CD14-positive monocyte (primary cell): ENCODE data around the gene MORN3. TPM values are rescaled to one million over a fixed set of nuclear protein-coding genes. Genes with fewer than 3 reads are reported as not detected.
"Not testable (repeated sequence)": the region's sequence is repeated elsewhere in the genome, so short reads cannot be mapped to it uniquely, and the experiment has no call there.

Source experiments
- DNase-seq, 3 donors: peaks; one replicate each; pipeline ENCODE4 v3.0.0-alpha.2; 2011 to 2022
- H2AFZ ChIP-seq: 2 replicates; pipeline ENCODE4 v1.6.0; 2012; ENCODE audit warnings: mild to moderate bottlenecking, low read depth, low read length, inconsistent platforms; ENCODE audit not compliant: insufficient read depth, poor library complexity, severe bottlenecking
- H3K27ac ChIP-seq, 2 donors: 1 replicate in 1 of 2; 2 replicates in 1 of 2; pipeline ENCODE4 v1.5.1; 2012 to 2013; ENCODE audit warnings: low read length in 2 of 2, control low read depth in 1 of 2, inconsistent platforms in 1 of 2, low read depth in 1 of 2, mild to moderate bottlenecking in 1 of 2
- H3K27me3 ChIP-seq, 2 donors: one replicate each; pipeline versions ENCODE4 v1.6.0 to v1.6.1; 2011 to 2013; ENCODE audit warnings: low read length in 2 of 2; ENCODE audit not compliant: control insufficient read depth in 2 of 2, insufficient read depth in 2 of 2
- H3K36me3 ChIP-seq, 2 donors: replicated peaks in 1 of 2; 1 replicate in 1 of 2; 2 replicates in 1 of 2; pipeline versions ENCODE4 v1.5.1 to v1.6.1; 2012 to 2013; ENCODE audit warnings: low read length in 2 of 2, control low read depth in 1 of 2, inconsistent platforms in 1 of 2, mild to moderate bottlenecking in 1 of 2; ENCODE audit not compliant: insufficient read depth in 2 of 2, control insufficient read depth in 1 of 2
- H3K4me1 ChIP-seq, 2 donors: 1 replicate in 1 of 2; 2 replicates in 1 of 2; pipeline versions ENCODE4 v1.5.1 to v1.6.1; 2012 to 2013; ENCODE audit warnings: low read length in 2 of 2, control low read depth in 1 of 2, inconsistent platforms in 1 of 2, mild to moderate bottlenecking in 1 of 2, moderate library complexity in 1 of 2; ENCODE audit not compliant: insufficient read depth in 2 of 2, control insufficient read depth in 1 of 2
- H3K4me2 ChIP-seq: replicated peaks from 2 replicates; pipeline ENCODE3; 2012; ENCODE audit warnings: low read length, moderate library complexity, mild to moderate bottlenecking; ENCODE audit not compliant: poor library complexity, severe bottlenecking; ENCODE audit errors: extremely low read depth
- H3K4me3 ChIP-seq, 3 experiments: fragments of 200-600 bp in 1 of 3; sonication (generic) in 1 of 3; replicated peaks in 1 of 3; 1 replicate in 2 of 3; 2 replicates in 1 of 3; pipeline ENCODE4 v1.5.1; 2011 to 2013; ENCODE audit warnings: low read length in 3 of 3, mild to moderate bottlenecking in 3 of 3, control low read depth in 2 of 3, low read depth in 2 of 3, inconsistent platforms in 1 of 3, moderate library complexity in 1 of 3
- H3K79me2 ChIP-seq: 2 replicates; pipeline ENCODE4 v1.6.0; 2012; ENCODE audit warnings: mild to moderate bottlenecking, control low read depth, inconsistent platforms, low read length, moderate library complexity; ENCODE audit not compliant: insufficient read depth
- H3K9ac ChIP-seq: 2 replicates; pipeline ENCODE4 v1.6.0; 2017; ENCODE audit warnings: low read length, mild to moderate bottlenecking; ENCODE audit not compliant: insufficient read depth, poor library complexity, severe bottlenecking
- H3K9me3 ChIP-seq, 2 donors: replicated peaks in 1 of 2; 1 replicate in 1 of 2; 2 replicates in 1 of 2; pipeline versions ENCODE4 v1.5.1 to v1.6.1; 2012 to 2013; ENCODE audit warnings: low read length in 2 of 2, control low read depth in 1 of 2; ENCODE audit not compliant: control insufficient read depth in 1 of 2, insufficient read depth in 1 of 2
- H4K20me1 ChIP-seq: 2 replicates; pipeline ENCODE4 v1.6.0; 2012; ENCODE audit warnings: mild to moderate bottlenecking, low read length, control low read depth, moderate library complexity; ENCODE audit not compliant: insufficient read depth
- H3K27ac Mint-ChIP-seq, 7 donors: one replicate each; pipeline ENCODE4 v1.8.0; 2020; ENCODE audit warnings: mild to moderate bottlenecking in 7 of 7, mixed read lengths in 7 of 7, moderate library complexity in 6 of 7, inconsistent platforms in 2 of 7
- H3K27me3 Mint-ChIP-seq, 3 donors: one replicate each; pipeline ENCODE4 v1.8.0; 2021 to 2022; ENCODE audit warnings: low read depth in 3 of 3, mild to moderate bottlenecking in 3 of 3, mixed read lengths in 3 of 3, moderate library complexity in 3 of 3, inconsistent platforms in 1 of 3
- H3K36me3 Mint-ChIP-seq, 2 donors: one replicate each; pipeline ENCODE4 v1.8.0; 2020; ENCODE audit warnings: mixed read lengths in 2 of 2, inconsistent platforms in 1 of 2, mild to moderate bottlenecking in 1 of 2
- H3K4me1 Mint-ChIP-seq: one replicate; pipeline ENCODE4 v1.8.0; 2020; ENCODE audit warnings: mild to moderate bottlenecking, mixed read lengths
- H3K4me3 Mint-ChIP-seq, 2 donors: one replicate each; pipeline ENCODE4 v1.8.0; 2020; ENCODE audit warnings: mild to moderate bottlenecking in 2 of 2, mixed read lengths in 2 of 2, moderate library complexity in 1 of 2
- H3K9me3 Mint-ChIP-seq, 7 donors: one replicate each; pipeline ENCODE4 v1.8.0; 2020 to 2022; ENCODE audit warnings: mixed read lengths in 7 of 7, mild to moderate bottlenecking in 6 of 7, moderate library complexity in 6 of 7, inconsistent platforms in 2 of 7
- WGBS: methylation state at CpG from one replicate; pipeline ENCODE4 v1.1.5; 2013; ENCODE audit warnings: missing lambda C conversion rate; ENCODE audit not compliant: insufficient coverage; 5-methylcytosine and 5-hydroxymethylcytosine counted together
- intact Hi-C, 2 donors: fragments of 100-400 bp; cut with micrococcal nuclease; formaldehyde crosslinking; loops; one replicate each; pipeline versions ENCODE4 v1.15.0 to v1.15.1; 2023
- polyA plus RNA-seq, 3 donors: library from polyadenylated mRNA; depleted of rRNA in 1 of 3; unstranded in 2 of 3; stranded (reverse) in 1 of 3; fragments of 300-500 nt in 2 of 3; fragments of >200 nt in 1 of 3; fragmentation: Illumina TruSeq in 2 of 3; gene quantifications; 1 replicate in 2 of 3; 2 replicates in 1 of 3; pipeline ENCODE4 v1.2.3, GENCODE V29; 2012 to 2021
- TF ChIP-seq, protein P1 (sequence below): fragments of 200-600 bp; IDR thresholded peaks from one replicate; pipeline ENCODE4 v1.8.0; 2022; ENCODE audit warnings: antibody characterized with exemption, mild to moderate bottlenecking

The MORN3 gene
- polyA plus RNA-seq, 3 donors, result 0.17 TPM; not detected in 2

DNA sequence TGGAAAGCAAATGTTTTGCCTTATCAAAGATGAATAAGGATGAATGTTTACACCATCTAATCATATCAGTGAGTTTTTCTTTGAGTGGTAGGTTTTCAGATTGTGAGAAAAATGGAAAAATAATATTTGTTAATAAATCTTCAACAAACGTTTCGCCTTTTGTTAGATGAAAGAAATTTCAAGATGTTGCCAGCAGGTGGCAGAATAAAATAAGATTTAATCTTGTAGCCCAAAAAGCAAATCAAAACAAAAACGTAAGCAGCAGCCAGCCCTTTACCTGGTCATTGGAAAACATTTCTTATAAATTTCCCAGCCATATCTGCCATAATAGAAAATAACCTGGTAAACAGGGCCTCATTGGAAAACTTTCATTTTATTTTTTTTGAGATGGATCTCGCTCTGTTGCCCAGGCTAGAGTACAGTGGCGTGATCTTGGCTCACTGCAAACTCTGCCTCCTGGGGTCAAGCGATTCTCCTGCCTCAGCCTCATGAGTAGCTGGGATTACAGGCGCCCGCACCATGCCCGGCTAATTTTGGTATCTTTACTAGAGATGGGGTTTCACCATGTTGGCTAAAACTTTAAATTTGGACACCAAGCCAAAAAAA is 27.7 kb upstream of the MORN3 start:
- H2AFZ ChIP-seq, result no peak overlapping the region
- no peaks in the 10 kb centered on the region for H3K79me2 ChIP-seq
- no peak overlapping the region for H3K4me2 ChIP-seq
- no peaks in the 10 kb centered on the region for H3K9me3 ChIP-seq
- no peaks in the 10 kb centered on the region for H3K36me3 ChIP-seq
- no peaks in the 10 kb centered on the region for H3K9me3 Mint-ChIP-seq
- H3K9ac ChIP-seq, result no peak overlapping the region
- H3K27ac ChIP-seq, result no peak overlapping the region
- intact Hi-C loops, result loop anchor here (1.0 to 5.0 kb wide), 3 partner anchors 76 to 95 kb away; partner anchors contain the start of gene RHOF (in 1 of the 2)
- peaks cover 1% of the 10 kb centered on the region for H3K4me1 Mint-ChIP-seq
- no peaks in the 10 kb centered on the region for H4K20me1 ChIP-seq
- DNase-seq, result peak in 2 of 3 donors; percentile 31 to 66
- no peak overlapping the region for H3K4me3 ChIP-seq
- H3K27me3 Mint-ChIP-seq, result peaks cover 3 to 6% (median 3%) of the 10 kb centered on the region in 3 donors
- WGBS, result 67% methylated on average over 3 of the region's 9 CpGs
- H3K4me1 ChIP-seq, result peaks cover 0 to 3% of the 10 kb centered on the region in 2 donors
- TF ChIP-seq, protein P1, sequence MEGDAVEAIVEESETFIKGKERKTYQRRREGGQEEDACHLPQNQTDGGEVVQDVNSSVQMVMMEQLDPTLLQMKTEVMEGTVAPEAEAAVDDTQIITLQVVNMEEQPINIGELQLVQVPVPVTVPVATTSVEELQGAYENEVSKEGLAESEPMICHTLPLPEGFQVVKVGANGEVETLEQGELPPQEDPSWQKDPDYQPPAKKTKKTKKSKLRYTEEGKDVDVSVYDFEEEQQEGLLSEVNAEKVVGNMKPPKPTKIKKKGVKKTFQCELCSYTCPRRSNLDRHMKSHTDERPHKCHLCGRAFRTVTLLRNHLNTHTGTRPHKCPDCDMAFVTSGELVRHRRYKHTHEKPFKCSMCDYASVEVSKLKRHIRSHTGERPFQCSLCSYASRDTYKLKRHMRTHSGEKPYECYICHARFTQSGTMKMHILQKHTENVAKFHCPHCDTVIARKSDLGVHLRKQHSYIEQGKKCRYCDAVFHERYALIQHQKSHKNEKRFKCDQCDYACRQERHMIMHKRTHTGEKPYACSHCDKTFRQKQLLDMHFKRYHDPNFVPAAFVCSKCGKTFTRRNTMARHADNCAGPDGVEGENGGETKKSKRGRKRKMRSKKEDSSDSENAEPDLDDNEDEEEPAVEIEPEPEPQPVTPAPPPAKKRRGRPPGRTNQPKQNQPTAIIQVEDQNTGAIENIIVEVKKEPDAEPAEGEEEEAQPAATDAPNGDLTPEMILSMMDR, result peak; percentile 70
- H3K36me3 Mint-ChIP-seq, result no peaks in the 10 kb centered on the region
- peak overlapping the region in 1 of 2 donors; percentile 7 for H3K4me3 Mint-ChIP-seq
- H3K27ac Mint-ChIP-seq, result peak overlapping the region in 1 of 7 donors; percentile 31
- no peaks in the 10 kb centered on the region for H3K27me3 ChIP-seq

DNA sequence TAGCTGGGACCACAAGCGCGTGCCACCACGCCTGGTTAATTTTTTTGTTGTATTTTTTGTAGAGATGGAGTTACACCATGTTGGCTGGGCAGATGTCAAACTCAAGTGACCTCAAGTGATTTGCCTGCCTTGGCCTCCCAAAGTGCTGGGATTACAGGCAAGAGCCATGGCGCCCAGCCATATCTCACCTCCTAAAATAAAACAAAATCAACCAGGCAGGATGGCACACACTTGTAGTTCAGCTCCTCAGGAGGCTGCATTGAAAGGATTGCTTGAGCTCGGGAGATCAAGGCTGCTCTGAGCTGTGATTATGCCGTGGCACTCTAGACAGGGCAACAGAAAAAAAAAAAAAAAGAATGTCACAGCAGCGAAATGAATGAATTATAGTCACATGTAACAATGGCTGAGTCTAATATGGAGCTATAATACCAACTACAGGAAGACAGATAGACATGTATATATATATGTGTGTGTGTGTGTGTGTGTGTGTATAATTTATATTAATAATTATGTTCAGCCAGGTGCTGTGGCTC is 23.8 kb upstream of the MORN3 start:
- H3K36me3 ChIP-seq, result no peaks in the 10 kb centered on the region
- H3K4me1 Mint-ChIP-seq, result no peaks in the 10 kb centered on the region
- no peaks in the 10 kb centered on the region for H3K36me3 Mint-ChIP-seq
- no peak for DNase-seq
- H3K27me3 Mint-ChIP-seq, result peaks cover 0 to 3% (median 3%) of the 10 kb centered on the region in 3 donors
- H3K9ac ChIP-seq, result no peak overlapping the region
- no peak overlapping the region for H3K4me3 ChIP-seq
- peaks cover 0 to 3% of the 10 kb centered on the region in 2 donors for H3K4me1 ChIP-seq
- no peaks in the 10 kb centered on the region for H3K79me2 ChIP-seq
- no peaks in the 10 kb centered on the region for H3K9me3 ChIP-seq
- H2AFZ ChIP-seq, result no peak overlapping the region
- TF ChIP-seq, protein P1, result no peak
- no peaks in the 10 kb centered on the region for H3K27me3 ChIP-seq
- no peaks in the 10 kb centered on the region for H3K9me3 Mint-ChIP-seq
- intact Hi-C loops, result loop anchor here in 1 of 2 donors (5.0 kb wide), 1 partner anchor 99 kb away; the partner anchor contains the start of gene RHOF
- H4K20me1 ChIP-seq, result no peaks in the 10 kb centered on the region
- no peak overlapping the region for H3K4me2 ChIP-seq
- H3K27ac Mint-ChIP-seq, result no peak overlapping the region
- no peak overlapping the region for H3K27ac ChIP-seq
- H3K4me3 Mint-ChIP-seq, result no peak overlapping the region
- 100% methylated on average over 1 of the region's 7 CpGs for WGBS

GRCh38 chr12:121692744-121693143 is 23.3 kb upstream of the MORN3 start:
- not testable (repeated sequence) for H3K36me3 ChIP-seq, H3K79me2 ChIP-seq, H2AFZ ChIP-seq, H3K27ac ChIP-seq, H3K4me1 Mint-ChIP-seq, H3K4me3 Mint-ChIP-seq, H3K4me1 ChIP-seq, H3K27me3 ChIP-seq, H3K9me3 ChIP-seq, H3K9me3 Mint-ChIP-seq, H3K4me2 ChIP-seq, H3K9ac ChIP-seq, H3K4me3 ChIP-seq, H3K36me3 Mint-ChIP-seq, DNase-seq, H4K20me1 ChIP-seq, H3K27me3 Mint-ChIP-seq
- peak overlapping the region in 1 of 7 donors; percentile 37 for H3K27ac Mint-ChIP-seq
- 64% methylated on average over 1 of the region's 3 CpGs for WGBS
- intact Hi-C loops, result loop anchor here in 1 of 2 donors (5.0 kb wide), 1 partner anchor 100 kb away; the partner anchor contains the start of gene RHOF
